NCI-H1092 treated with DMSO at 0.1 percent for 48 hours (cell line): Measurements from ENCODE around the gene NRG3.
"Not testable (repeated sequence)": the region's sequence is repeated elsewhere in the genome, so short reads cannot be mapped to it uniquely, and the experiment has no call there.

ENCODE experiments used
- DNase-seq: peaks from one replicate; lab custom pipeline; 2025; lab: John Stamatoyannopoulos, UW

Gene NRG3

DNA sequence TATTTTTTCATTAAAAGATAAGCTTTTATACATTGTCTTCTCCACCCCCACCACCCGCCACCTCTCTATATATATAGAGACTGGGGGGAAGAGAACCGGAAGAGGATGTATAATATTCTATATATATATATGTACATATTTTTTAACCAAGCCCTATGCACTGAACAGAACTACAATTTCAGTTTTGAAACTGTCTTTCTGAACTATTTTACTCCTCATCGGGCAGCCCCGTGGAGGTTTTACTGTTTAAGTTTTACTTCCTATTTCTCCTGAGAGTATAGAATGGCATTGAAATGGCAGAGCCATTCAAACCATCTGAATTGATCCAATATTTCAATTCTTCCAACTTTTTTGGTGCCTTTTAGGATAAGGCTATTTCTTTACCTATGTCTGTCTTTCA, 1047.1 kb downstream of the NRG3 start:
- no peak for DNase-seq

DNA sequence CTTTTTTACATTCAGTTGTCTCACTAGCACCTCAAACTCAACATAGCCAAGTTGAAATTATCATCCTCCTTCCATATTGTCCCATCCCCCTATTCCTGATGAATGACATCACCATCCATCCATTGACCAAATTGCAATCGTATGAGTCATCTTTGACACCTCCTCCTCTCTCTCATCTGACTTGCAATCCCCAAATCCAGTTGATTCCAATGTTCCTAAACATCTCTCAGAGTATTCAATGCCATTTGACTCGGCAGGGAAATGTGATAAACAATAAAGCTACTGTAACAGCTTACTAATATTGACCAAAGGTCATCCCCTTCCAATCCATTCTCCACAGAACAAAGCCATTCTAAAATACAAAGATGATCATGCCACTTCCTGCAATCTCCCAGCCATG, 1047.8 kb downstream of the NRG3 start:
- no peak for DNase-seq

DNA sequence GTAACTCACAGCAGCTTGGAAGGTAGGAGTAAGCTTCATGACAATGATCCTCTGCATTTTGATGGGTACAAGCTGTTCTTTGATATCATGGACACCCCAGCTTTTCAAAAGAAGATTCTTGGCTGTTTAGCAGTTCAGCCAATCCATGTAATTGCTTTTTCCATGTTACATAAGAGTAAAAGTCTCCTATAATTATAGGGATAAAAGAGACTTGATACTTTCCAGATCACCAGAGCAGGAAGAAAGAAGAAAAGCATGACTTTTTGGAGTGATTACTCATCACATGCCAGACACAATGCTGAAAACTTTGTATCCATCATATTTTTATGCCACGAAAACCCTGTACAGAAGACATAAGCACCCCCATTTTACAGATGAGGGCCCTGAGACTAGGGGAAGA, 1049.7 kb downstream of the NRG3 start:
- no peak for DNase-seq

DNA sequence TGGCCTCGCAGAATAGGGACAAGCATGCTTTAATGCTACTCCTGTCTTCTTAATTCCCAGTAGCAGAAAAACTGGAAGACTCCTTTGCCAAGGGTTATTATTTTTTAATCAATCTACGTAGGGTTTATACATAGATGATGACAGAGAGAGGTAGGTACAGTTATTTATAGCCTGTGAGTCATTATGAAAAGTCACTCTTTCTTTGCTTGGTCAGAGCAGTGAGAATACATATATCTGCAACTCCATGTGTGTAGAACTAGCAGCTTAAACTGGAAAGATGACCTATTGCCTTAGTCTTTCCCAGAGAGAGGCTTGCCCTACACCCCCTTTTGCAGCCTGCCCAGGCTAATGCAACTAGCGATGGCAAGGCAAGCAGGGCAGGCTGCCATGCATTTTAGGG, 1050.6 kb downstream of the NRG3 start:
- DNase-seq, result no peak

DNA sequence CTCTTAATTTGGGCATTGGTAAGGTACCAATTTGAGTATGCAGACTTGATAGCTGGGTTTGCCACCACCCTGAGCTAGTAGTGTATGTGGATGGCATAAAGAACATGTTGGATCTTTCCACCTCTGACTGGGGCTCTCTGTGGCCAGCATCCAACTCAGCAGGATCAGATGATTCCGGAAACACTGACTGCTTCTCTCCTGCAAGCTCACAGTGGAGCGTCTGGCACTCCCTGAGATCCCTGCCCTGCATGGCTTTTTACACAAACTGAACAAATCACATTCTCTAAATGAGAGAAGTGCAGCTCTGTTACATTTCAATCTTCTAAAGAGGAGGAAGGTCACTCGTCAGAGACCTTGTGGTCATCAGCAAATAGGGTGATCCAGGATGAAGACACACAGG, 1057.5 kb downstream of the NRG3 start:
- no peak for DNase-seq

DNA sequence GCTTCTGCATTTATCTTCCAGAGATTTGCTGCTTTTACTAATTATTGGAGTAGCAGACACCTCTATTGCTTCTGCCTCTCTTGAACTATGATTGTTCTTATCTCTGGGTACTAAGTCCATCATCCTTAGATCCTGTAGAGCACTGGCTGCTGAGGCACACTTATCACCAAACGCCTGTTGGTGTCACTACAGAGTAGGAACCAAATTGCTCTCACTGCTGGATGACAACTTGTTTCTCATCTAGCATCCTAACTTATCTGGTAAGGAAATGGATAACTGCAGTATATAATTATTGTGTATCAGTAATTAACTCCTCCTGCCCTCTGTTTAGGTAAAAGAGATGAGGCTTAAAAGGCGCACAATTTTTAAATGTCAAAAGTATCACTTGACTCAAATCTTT, 1059.4 kb downstream of the NRG3 start:
- no peak for DNase-seq

DNA sequence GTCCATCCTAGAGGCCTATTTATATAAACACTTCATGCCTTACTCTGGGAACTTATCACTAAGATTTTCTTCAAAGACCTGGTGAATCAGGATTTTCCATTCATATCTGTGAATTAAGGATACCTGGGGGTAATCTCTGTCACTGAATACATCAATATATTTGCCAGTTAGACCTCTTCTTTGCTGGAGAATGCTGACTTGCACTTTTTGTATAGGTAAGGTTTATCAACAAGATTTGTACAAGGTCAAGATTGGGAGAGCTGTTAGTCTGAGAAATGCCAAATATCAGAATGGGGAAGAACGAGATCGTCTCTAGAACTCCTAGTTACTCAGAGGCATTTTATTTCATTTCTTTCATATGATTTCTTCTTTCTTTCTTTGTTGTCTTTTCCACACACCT, 1060.0 kb downstream of the NRG3 start:
- DNase-seq, result no peak

DNA sequence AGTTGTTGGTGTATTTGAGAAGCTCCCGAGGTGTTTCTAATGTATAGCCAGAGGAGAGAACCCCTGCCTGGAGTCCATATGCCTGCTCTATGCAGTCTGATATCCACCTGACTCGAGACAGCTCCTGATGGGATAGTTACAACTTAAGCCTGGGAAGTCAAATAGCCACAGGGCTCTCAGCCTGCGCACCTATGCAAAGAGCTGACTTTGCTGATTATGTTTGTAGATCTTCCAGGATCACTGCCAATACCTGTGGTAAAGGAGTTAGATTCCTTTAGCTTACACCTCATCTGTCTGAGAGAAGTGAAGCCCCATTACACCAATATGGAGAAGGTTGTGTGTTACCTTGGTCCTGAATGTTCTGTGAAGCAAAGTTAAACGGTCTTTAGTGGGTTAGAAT, 1063.3 kb downstream of the NRG3 start:
- DNase-seq, result no peak

DNA sequence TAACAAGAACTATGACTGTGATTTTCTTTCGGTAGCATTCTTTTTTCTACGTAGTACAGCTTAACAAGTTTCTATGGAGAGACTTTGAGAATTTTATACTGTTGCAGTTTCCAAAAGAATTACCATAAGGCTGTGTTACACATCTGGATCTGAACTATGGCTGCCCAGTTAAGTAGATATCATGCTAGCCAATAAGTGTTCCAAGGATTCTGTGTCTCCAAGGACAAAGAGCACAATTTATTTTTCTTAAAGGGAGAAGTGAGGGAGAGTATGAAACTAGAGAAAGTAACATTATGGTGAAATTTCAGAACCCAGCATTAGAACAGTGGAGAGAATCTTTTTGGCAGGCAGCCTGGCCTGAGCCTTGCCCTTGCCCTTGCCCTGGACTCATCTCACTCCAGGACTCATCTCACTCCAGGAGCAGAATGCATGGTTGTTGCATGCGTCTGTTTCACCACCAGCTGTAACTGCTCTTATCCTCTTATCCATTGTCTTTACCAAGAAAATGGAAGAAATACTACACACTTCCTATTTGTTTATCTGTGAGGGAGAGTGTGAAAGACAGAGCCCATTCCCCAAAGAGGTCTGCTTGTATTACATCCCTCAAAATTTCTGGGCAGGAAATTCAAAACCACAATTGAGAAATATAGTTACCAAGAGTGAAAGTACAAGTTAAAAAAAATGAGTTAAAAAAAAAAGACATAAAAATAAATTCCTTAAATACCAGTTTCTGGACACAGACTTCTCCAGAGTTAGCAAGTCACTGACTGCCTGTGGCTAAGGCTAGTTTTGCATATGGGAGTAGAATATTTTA, 1067.5 kb downstream of the NRG3 start:
- no peak for DNase-seq

DNA sequence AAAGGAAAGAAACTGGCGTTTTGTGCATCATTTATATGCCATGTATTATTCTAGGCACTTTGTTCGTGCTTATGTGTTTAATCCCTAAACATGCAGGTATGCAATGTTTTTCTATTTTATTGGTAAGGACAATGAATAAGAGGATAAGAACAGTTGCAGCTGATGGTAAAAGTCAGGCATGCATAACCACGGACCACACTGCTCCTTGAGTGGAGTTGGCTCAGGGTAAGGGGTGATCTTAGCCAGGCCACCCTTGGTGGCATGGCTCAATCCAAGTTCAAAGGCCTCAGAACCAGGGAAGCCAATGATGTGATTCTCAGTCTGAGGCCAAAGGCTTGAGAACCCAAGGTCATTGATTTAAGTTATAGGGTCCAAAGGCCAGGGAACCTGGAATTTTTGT, 1068.1 kb downstream of the NRG3 start:
- no peak for DNase-seq

DNA sequence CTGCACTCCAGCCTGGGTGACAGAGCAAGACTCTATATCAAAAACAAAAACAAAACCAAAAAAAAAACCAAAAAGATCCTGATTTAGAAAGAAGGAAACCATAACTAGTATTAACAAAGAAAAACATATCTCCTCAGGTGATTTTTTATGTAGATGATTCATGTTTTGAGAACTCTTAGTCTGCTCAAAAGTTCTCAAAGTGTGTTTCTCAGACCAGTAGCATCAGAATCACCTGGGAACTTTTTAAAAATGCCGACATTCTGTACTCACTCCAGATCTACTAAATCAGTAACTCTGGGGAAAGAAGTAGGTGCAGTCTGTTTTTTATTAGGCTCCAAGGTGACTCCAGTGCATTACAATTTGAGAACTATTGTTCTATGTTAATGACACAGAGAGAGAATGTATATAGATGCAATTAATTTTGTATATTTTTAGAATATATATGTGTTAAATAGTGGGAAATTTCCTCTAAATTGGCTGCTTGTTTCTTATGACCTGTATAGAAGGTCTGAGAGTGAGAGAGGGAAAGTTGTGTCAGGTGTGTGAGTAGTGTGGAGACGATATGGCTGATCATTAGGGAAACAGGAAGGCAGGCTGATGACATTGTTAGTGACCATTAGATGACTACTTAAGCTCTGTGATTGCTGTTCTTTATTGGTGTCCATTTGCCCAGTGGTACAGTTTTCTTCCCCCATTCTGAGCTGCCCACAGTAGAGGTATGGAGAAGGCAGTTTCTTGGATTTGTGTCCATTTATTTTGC, 1075.0 kb downstream of the NRG3 start:
- DNase-seq, result no peak

DNA sequence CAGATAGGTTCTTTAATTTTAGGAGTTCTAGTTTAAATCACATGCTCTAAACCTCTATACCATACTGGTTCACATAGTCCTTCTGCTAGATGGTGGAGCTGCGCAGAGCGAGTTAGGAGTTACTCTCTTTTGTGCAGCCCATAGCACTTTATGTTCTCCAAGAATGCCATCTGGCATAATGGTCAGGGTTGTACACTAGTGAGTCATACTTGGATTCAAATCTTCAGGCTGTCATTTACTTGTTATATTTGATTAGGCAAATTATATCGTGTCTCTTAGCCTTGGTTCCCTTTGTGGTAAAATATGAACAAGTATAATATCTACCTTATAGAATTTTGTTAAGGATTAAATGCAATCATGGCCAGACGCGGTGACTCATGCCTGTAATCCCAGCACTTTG, 1078.3 kb downstream of the NRG3 start:
- DNase-seq, result no peak

DNA sequence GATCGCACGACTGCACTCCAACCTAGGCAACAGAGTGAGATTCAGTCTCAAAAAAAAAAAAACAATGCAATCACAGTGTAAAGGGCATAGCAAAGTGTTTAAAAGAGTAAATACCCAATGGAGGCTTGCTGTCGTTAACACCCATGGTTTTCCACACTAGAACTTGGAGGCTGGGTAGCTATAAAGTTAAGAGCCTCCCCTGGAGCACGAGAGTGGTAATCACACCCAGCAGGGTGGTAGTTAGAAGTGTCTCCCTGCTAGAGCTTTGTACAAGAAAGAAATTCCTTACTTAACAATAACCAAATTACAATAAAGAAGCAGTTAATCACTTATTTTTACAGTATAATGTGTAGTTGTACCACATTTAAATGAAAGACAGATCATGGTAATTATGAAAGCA, 1078.9 kb downstream of the NRG3 start:
- no peak for DNase-seq

DNA sequence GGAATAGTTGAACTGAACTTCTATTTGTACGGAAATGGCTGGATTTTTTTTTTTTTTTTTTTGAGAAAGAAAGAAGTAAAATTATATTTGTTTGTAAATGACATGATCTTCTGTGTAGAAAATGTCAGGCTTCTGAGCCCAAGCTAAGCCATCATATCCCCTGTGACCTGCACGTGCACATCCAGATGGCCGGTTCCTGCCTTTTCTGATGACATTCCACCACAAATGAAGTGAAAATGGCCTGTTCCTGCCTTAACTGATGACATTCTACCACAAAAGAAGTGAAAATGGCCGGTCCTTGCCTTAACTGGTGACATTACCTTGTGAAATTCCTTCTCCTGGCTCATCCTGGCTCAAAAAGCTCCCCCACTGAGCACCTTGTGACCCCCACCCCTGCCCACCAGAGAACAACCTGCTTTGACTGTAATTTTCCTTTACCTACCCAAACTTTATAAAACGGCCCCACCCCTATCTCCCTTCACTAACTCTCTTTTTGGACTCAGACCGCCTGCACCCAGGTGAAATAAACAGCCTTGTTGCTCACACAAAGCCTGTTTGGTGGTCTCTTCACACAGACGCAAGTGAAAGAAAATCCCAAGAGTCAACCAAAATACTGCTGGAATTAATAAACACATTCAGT, 1085.5 kb downstream of the NRG3 start:
- not testable (repeated sequence) for DNase-seq

DNA sequence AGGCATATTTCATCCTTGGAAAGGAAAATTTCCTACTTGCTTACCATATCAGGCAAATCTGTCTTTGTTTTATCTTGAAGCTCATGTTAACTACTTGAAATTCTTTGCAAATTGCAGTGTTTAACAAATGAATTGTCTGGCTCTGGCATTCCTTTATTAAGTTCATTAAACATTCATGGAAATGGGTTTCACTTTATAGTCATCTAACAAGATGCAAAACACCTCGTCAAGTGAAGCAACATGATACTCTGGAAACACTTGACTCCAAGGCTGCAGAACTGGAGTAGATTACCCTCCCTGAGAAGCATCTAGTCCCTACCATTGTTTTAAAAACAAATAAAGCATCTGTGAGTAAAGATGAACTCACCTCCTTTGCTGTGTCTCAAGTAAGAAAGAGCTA, 1086.9 kb downstream of the NRG3 start:
- DNase-seq, result no peak

DNA sequence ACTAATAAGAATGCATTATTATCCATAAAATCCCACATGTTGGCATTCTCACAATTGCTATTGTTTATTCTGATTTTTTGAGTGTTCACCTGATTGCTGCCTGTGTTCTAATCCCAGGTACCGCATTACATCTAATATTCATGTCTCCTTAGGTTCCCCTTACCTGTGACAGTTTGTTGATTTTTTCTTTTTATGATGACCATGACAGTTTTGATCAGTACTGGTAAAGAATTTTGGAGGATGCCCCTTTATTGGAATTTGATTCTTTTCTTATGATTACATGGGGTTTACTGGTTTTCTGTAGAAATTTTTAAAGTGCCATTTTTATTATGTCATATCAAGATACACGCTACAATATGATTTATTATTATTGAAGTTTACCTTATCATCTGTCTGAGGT, 1091.1 kb downstream of the NRG3 start:
- DNase-seq, result no peak

DNA sequence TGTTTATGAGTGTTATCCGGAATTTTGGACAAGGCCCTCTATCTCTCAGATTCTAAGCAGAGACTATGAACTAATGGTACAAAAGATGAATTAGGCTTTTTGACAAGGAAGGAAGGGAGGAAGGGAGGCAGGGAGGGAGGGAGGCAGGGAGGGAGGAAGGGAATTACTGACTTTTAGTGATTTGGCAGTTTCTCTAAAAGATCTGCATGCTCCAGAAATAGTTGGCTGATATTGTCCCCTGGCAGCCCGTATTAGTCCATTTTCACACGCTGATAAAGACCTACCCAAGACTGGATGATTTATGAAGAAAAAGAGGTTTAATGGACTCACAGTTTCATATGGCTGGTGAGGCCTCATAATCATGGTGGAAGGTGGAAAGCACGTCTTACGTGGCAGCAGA, 1093.5 kb downstream of the NRG3 start:
- DNase-seq, result no peak

DNA sequence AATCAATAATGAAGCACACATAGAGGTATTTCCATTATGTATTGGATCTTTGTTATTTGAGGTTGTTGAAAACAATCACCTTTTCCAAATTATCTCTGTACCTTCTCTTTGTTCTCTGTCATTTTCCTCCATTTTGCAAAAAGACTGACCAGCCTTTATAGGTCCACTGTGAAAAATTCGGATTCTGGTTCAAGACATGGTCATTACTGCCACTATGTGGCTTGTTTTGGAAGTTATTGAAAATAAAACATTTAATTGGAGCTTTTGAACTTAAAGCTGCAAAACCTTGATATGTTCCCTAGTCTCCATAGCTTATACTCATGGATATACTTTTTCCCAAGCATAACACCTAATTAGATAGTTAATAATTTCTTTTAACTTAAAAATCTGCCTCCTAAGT, 1094.4 kb downstream of the NRG3 start:
- no peak for DNase-seq

DNA sequence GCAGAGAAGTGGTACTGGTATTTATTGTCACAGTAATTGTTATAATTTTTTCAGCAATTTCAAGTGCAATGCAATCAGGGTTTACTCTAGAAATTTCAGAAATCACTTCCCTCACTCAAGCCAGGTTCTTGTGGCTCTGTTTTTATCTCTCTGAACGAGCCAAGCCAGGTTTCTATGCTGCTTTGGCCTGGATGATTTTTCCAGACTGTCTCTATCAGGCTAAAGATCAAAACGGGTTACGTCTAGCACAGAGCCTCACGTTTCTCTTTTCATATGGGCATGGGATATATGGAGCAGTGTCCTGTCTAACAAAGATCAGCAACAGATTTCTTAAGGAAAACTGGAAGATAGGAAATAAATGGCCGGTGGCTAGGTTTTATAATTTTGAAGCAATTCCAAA, 1105.3 kb downstream of the NRG3 start:
- DNase-seq, result no peak

DNA sequence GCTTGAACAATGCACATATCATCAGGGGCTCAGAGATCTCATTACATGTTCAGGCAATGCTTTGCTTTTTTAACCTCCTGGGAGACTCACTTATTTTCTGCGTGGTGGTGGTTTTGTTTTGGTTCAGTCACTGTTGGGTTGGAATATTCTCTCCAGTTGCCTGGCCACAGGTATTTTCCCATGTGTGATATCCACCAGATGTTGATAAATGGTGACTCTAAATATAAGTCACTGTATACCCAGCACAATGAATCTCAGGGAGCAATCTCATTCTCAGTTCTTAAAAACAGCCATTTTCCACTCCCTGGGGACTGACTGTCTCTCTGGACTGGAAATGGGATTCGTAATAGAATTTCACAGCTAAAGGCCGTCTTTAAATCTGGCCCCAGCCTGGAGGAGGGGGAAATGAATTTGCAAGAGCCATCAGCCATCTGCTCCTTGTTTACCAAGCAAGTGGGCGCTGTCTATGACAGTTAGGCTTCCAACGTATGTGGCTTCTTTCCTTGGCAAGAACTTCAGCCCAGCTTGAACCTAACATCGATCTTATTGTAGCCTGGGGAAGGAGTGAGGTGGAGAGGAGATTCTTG, 1106.2 kb downstream of the NRG3 start:
- no peak for DNase-seq

DNA sequence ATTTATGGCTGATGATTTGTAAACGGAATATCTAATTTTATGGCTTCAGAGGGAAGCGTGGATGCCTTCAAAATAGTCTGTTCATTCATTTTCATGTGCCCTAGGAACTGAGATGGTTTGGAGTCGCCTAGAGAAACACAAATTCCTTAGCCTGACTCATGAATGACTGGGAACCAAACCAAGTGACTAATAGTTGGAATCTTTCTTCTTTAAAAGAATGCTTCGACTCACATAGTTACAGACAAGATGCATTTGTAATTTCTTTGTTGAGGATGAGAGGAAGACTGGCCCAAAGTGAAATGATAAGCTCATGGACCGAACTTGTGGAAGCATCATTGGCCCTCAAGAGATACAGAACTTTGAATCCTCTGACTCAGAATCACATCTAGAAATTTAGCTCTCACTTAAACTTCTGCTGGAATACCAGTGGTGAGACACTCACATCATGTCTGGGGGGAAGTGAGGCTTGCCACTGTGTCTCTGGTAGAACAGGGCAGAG, 1107.2 kb downstream of the NRG3 start:
- no peak for DNase-seq

DNA sequence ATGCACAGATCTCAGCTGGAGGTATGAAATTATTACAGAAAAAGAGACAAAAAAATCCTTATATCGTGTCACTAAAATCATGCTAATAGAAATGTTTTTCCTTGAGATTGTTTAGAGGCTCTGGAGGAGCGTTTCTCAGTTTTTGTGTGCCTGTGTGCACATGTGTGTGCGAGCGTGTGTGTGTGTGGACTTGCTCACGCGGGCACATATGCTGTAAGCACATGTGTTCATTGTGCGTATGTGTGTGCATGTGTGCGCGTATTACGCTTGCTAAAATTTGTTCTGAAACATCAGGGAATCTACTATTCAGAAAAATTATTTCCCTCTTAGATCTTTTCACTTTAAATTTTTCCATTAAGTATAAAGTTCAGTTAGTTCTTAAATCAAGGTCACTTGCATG, 1111.2 kb downstream of the NRG3 start:
- DNase-seq, result no peak

DNA sequence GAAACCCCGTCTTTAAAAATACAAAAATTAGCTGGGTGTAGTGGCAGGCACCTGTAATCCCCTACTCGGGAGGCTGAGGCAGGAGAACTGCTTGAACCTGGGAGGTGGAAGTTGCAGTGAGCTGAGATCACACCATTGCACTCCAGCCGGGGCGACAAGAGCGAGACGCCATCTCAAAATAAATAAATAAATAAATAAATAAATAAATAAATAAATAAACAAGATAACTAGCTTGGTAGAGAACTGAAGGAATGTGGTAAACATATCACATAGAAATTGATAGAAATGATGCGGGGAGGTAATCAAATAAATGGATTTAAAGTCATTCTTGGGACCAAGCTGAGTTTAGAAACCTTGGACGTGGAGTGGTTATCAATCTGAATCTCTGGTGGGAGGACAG, 1131.5 kb downstream of the NRG3 start:
- not testable (repeated sequence) for DNase-seq
